Umbilical cord (tissue), 2 donors: ENCODE results near the gene MGST3. TPM values are rescaled to one million over a fixed set of nuclear protein-coding genes. Genes with fewer than 3 reads are reported as not detected.
"Not testable (repeated sequence)": the region's sequence is repeated elsewhere in the genome, so short reads cannot be mapped to it uniquely, and the experiment has no call there.

ENCODE experiments used
- DNase-seq: peaks from one replicate; pipeline ENCODE4 v3.0.0-alpha.2; 2015; ENCODE audit warnings: low spot score
- total RNA-seq: library from RNA; depleted of rRNA; stranded (reverse); fragments of >200 nt; gene quantifications from one replicate; pipeline ENCODE4 v1.2.3, GENCODE V29; 2014; ENCODE audit warnings: low replicate concordance; ENCODE audit not compliant: insufficient read depth

MGST3 gene
- total RNA-seq, 1 donor from 2014 or later = 145 TPM

- DNase-seq = no peak
These were observed 20.1 kb downstream of the MGST3 start for GRCh38 chr1:165650981-165651625.

DNA sequence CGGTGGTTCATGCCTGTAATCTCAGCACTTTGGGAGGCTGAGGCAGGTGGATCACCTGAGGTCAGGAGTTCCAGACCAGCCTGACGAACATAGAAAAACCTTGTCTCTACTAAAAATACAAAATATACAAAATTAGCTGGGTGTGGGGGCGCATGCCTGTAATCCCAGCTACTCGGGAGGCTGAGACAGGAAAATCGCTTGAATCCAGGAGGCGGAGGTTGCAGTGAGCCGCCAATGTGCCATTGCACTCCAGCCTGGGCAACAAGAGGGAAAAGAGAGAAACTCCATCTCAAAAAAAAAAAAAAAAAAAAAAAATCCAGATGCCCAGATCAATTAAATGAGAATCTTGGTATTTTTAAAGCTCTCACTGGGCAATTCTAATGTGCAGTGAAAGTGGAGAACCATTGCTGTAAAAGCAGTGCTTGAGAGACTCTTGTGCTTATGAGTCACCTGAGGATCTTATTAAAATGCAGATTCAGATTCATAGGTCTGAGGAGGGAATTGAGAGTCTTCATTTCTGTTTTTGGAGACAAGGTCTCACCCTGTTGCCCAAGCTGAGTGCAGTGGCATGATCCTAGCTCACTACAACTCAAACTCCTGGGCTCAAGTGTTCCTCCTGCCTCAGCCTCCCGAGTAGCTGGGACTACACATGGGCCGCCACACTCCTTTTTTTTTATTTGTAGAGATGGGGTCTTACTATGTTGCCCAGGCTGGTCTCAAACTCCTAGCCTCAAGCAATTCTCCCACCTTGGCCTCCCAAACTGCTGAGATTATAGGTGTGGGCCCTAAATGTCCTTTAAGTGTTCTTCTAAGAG is 27.9 kb downstream of the MGST3 start:
- not testable (repeated sequence) for DNase-seq

DNA sequence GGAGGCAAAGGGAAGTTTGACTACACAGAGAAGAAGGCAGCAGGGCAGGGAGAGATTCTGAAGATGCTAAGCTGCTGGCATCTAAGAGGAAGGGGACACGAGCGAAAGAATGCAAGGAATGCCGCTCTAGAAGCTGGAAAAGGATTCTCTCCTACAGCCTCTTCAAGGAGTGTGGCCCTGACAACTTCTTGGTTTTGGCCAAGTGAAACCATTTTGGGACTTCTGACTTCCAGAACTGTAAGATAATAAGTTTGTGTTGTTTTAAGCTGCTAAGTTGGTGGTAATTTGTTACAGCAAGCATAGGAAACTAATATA is 28.5 kb downstream of the MGST3 start:
- no peak for DNase-seq

DNA sequence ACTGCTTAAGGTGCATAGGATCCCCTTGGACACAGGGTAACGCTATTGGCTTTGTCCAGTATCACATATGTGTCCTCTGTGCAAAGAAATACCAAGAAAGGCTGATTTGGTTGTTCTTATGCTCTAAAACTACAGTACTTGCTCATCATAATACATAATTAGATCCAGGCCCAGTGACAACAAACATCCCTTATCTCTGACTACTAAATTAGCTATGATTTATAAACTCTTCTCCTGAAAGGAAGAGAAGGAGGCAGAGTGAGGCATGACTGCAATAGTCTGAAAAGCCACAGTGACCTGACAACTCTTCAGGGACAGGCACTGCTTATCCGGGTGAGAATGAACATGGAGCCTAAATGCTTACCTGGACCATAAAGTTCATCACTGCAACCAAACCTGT is 30.7 kb downstream of the MGST3 start:
- no peak for DNase-seq

DNA sequence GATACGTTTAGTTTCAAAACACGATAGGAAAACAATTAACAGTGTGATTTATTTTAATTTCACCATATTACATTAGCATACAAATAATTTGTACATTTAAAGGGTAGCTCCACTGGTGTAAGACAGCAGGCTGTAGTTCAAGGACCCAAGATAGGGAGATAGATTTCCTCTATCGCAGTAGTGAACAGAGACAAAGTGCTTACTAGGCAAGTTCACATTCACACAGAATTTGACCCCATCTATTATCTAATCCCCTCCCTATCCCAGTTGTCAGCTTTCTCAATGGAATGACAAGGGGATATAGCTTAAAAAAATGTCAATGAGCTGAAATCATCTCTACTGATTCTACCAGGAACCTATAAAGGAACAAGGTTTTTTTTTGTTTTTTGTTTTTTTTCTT is 31.2 kb downstream of the MGST3 start:
- no peak for DNase-seq

DNA sequence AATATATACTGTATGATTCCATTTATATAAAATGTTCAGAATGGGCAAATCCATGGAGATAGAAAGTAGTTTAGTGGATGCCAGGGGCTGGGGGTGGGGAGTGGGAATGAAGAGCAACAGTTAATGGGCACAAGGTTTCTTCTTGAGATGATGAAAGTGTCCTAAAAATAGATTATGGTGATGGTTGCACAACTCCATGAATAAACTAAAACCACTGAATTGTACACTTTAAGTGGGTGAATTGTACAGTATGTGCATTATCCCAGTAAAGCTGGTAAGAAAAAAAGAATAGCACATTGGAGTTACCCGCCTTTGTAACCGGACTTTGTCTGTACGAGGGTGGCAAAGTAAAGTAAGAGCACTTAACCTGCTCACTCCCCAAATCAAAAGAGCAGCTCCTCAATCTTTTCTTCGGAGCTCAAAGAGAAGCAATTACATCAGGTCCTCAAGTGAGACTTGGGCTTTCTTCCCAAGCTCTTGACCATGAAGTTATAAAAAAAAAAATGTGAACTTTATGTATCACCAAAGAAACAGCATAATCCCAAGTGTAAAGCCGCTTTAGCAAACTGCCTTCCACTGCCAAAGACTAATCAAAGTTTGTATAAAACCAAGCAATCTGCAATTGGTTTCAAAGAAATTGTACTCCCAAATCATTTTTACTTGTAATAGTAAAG is 35.3 kb downstream of the MGST3 start:
- DNase-seq = no peak

DNA sequence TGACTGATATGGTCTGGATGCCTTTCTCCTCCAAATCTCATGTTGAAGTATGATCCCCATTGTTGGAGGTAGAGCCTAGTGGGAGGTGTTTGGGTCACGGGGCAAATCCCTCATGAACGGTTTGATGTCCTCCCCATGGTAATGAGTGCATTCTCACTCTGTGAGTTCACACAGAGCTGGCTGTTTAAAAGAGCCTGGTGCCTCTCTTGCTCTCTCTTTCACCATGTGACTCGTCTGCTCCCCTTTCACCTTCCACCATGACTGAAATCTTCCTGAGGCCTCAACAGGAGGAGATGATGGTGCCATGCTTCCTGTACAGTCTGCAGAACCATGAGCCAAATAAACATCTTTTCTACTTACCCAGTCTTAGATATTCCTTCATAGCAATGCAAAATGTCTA is 37.1 kb downstream of the MGST3 start:
- DNase-seq = no peak

GRCh38 chr1:165671526-165671925 is 40.5 kb downstream of the MGST3 start:
- no peak for DNase-seq

- DNase-seq = no peak
These were observed 43.6 kb downstream of the MGST3 start for GRCh38 chr1:165674599-165674998.

DNA sequence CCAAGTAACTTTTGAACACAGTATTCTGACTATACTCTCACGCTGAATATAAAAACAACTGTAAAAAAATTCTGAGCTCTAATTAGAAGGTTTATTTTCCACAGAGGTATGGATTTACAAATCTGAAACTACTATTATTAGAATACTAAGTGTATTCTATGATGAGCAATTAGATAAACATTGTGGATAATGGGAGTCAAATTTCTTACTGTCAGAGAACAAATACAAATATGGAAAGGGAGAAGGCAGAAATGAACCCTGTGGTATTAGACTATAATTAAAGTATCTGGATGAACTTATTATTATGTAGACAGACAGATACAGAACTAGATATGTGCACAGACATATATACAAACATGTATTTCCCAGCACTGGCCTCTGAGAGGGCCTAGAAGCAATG is 44.8 kb downstream of the MGST3 start:
- no peak for DNase-seq

GRCh38 chr1:165678509-165678908 is 47.5 kb downstream of the MGST3 start:
- no peak for DNase-seq

DNA sequence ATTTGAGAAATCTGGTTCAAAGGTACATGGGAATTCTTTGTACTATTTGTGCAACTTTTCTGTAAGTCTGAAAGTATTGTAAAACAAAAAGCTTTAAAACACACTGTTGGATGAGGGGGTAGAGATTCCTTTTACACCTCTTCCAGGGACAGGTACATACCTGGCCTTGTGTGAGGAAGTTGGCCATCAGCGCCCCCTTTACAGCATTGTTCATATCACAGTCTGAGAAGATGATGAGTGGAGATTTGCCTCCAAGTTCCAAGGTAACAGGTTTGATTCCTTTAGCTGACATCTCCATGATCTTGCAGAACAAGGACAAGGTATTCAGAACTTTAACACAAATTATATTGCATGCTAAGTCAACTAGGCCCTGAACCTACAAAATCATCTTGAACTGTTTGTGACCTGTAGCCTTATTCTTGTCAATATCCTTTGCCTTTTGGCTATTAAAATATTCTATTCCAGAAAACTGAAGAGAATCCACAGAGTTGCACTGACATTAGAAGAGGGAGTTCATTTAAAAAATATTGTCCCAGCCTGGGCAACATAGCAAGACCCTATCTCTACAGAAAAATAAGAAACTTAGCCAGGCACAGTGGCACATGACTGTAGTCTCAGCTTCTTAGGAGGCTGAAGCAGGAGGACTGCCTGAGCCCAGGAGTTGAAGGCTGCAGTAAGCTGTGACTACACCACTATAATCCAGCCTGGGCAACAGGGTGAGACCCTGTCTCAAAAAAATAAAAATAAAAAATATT is 48.4 kb downstream of the MGST3 start:
- no peak for DNase-seq

- no peak for DNase-seq
These were observed 49.3 kb downstream of the MGST3 start for GRCh38 chr1:165680303-165680702.

DNA sequence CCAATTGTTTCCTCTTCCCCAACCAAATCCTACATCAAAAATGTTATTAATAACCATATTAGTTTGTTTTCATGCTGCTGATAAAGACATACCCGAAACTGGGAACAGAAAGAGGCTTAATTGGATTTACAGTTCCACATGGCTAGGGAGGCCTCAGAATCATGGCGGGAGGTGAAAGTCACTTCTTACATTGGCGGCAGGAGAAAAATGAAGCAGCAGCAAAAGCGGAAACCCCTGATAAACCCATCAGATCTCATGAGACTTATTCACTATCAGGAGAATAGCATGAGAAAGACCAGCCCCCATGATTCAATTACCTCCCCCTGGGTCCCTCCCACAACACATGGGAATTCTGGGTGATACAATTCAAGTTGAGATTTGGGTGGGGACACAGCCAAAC is 49.7 kb downstream of the MGST3 start:
- DNase-seq = not testable (repeated sequence)

GRCh38 chr1:165683848-165684485 is 52.9 kb downstream of the MGST3 start:
- DNase-seq = no peak

- no peak for DNase-seq
These were observed 55.3 kb downstream of the MGST3 start for GRCh38 chr1:165686121-165686970.

GRCh38 chr1:165686971-165687433 is 56.0 kb downstream of the MGST3 start:
- DNase-seq = no peak

GRCh38 chr1:165688046-165688445 is 57.0 kb downstream of the MGST3 start:
- DNase-seq = no peak

DNA sequence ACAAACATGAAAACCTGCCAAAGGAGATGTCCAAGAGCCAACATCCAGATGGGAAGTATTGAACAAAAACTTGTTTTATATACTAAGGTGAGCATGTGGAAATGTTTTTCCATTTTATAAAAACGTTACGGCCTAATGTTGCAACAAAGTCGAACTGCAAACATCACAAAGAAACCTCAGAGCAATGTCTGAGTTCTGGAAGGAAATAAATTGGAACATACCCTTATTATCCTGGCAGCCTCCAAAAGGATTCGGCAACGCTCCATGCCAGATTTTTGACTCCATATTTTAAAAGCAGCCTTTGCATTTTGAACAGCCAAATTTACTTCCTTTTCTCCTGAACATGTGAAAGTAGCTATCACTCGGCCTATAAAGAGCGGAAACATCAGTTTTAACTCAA is 64.0 kb downstream of the MGST3 start:
- DNase-seq = no peak

GRCh38 chr1:165696625-165697100 is 65.6 kb downstream of the MGST3 start:
- peak; percentile 97 for DNase-seq
